ENCODE measurements around the gene MTX1.

DNA sequence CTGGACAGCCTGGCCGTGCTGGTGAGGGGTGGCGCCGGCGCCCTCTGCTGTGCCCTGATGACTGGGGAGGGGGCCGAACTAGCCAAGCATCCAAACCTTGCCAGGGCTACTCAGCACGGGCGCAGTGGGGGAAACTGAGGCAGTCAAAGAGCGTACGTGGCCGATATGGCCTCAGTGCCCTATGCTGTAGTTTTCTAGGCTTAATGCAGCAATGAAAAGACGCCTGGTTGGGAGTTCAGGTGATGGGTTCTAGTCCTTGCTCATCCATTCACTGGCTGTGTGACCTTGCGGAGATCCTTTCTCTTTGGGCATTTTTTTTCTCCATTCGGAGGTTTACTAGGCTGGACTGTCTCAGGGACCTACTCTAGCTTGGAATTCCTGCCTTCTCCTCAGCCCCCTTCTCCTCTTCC, 822 bp downstream of the MTX1 start:
- TF ChIP-seq CTCF (conservative IDR thresholded peaks at IDR 0.05; ENCODE audit: low read depth, low read length) (no peak), POLR2A (IDR thresholded peaks at IDR 0.05; ENCODE audit: low read depth, low read length) (no peak), NFE2L2 (IDR thresholded peaks at IDR 0.05; ENCODE audit: low read depth, low read length) (no peak), CEBPB (IDR thresholded peaks at IDR 0.05; ENCODE audit: low read depth, low read length) (no peak), MAZ (IDR thresholded peaks at IDR 0.05; ENCODE audit: borderline replicate concordance, low read depth, low read length) (no peak), RAD21 (IDR thresholded peaks at IDR 0.05; ENCODE audit: low read length) (no peak)
- TF ChIP-seq, protein P1, sequence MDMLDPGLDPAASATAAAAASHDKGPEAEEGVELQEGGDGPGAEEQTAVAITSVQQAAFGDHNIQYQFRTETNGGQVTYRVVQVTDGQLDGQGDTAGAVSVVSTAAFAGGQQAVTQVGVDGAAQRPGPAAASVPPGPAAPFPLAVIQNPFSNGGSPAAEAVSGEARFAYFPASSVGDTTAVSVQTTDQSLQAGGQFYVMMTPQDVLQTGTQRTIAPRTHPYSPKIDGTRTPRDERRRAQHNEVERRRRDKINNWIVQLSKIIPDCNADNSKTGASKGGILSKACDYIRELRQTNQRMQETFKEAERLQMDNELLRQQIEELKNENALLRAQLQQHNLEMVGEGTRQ (IDR thresholded peaks at IDR 0.05; ENCODE audit: low read depth, low read length) = no peak
